CD4-positive, alpha-beta T cell (primary cell): ENCODE measurements around the gene MLN. TPM values are rescaled to one million over a fixed set of nuclear protein-coding genes. Genes with fewer than 3 reads are reported as not detected.

Source experiments
- ATAC-seq: fragments of 200-7000 bp; cut with Tn5 transposase; one replicate; pipeline ENCODE4 v1.10.0; 2022; ENCODE audit warnings: mild to moderate bottlenecking; ENCODE audit not compliant: poor library complexity
- CTCF ChIA-PET: fragments of 350-600 bp; sonication (Branson Sonifier 250); formaldehyde crosslinking; loops from one replicate; lab custom pipeline; 2021; ENCODE audit warnings: antibody characterized with exemption, inconsistent platforms; lab: Charles Lee
- POLR2A ChIA-PET: fragments of 350-600 bp; sonication (Branson Sonifier 250); formaldehyde crosslinking; loops from one replicate; lab custom pipeline; 2021; ENCODE audit warnings: antibody characterized with exemption, inconsistent platforms; lab: Charles Lee
- DNase-seq, 14 experiments: peaks; one replicate each; pipeline ENCODE4 v3.0.0-alpha.2; 2013 to 2020; ENCODE audit warnings: mixed read lengths in 2 of 14
- H3K27ac ChIP-seq, 2 donors: one replicate each; pipeline versions ENCODE4 v1.5.1 to v1.7.0; 2013; ENCODE audit warnings: low read length in 2 of 2, low read depth in 1 of 2, mild to moderate bottlenecking in 1 of 2
- H3K27me3 ChIP-seq, 2 experiments: 1 replicate in 1 of 2; 2 replicates in 1 of 2; pipeline versions ENCODE4 v1.6.1 to v1.7.0; 2013; ENCODE audit warnings: low read length in 2 of 2, control low read depth in 1 of 2, mild to moderate bottlenecking in 1 of 2, moderate library complexity in 1 of 2; ENCODE audit not compliant: insufficient read depth in 2 of 2, control insufficient read depth in 1 of 2
- H3K36me3 ChIP-seq: one replicate; pipeline ENCODE4 v1.6.1; 2013; ENCODE audit warnings: low read length, control low read depth; ENCODE audit not compliant: insufficient read depth
- H3K4me1 ChIP-seq: one replicate; pipeline ENCODE4 v1.6.1; 2013; ENCODE audit warnings: low read length, control low read depth; ENCODE audit not compliant: insufficient read depth
- H3K4me3 ChIP-seq: one replicate; pipeline ENCODE4 v1.5.1; 2013; ENCODE audit warnings: mild to moderate bottlenecking, low read length, moderate library complexity
- H3K9me3 ChIP-seq, 2 experiments: 1 replicate in 1 of 2; 2 replicates in 1 of 2; pipeline versions ENCODE4 v1.6.1 to v1.7.0; 2013; ENCODE audit warnings: low read length in 2 of 2, mild to moderate bottlenecking in 2 of 2, control low read depth in 1 of 2, moderate library complexity in 1 of 2; ENCODE audit not compliant: control insufficient read depth in 1 of 2, insufficient read depth in 1 of 2
- H3K27ac Mint-ChIP-seq: one replicate; pipeline ENCODE4 v1.8.0; 2020; ENCODE audit warnings: mixed read lengths
- H3K27me3 Mint-ChIP-seq: one replicate; pipeline ENCODE4 v1.8.0; 2021; ENCODE audit warnings: mixed read lengths
- H3K36me3 Mint-ChIP-seq: one replicate; pipeline ENCODE4 v1.8.0; 2021; ENCODE audit warnings: low read depth, mixed read lengths
- H3K4me1 Mint-ChIP-seq: one replicate; pipeline ENCODE4 v1.8.0; 2021; ENCODE audit warnings: low read depth, mixed read lengths
- H3K4me3 Mint-ChIP-seq: one replicate; pipeline ENCODE4 v1.8.0; 2020; ENCODE audit warnings: mild to moderate bottlenecking, mixed read lengths
- H3K9me3 Mint-ChIP-seq: one replicate; pipeline ENCODE4 v1.8.0; 2020; ENCODE audit warnings: mixed read lengths
- CTCF ChIP-seq: fragments of 200-600 bp; IDR thresholded peaks from one replicate; pipeline ENCODE4 v1.8.0; 2022; ENCODE audit warnings: antibody characterized with exemption, mild to moderate bottlenecking
- intact Hi-C, 2 experiments: fragments of 100-400 bp; cut with DNase I in 1 of 2; cut with micrococcal nuclease in 1 of 2; formaldehyde crosslinking; loops; one replicate each; pipeline versions ENCODE4 v1.15.1 to v1.9.0; 2023 to 2025; cut with DNase I, micrococcal nuclease
- total RNA-seq, 174 experiments: library from RNA in 2 of 174; stranded (reverse) in 2 of 174; gene quantifications; one replicate each; pipeline ENCODE4 v1.2.3 and lab custom pipeline; 2021 to 2026

MLN gene
- total RNA-seq, 2 experiments from 2014 or later: not detected

- DNase-seq: peak in 11 of 14 experiments; percentile 9 to 59 (median 36)
- Histone ChIP-seq H3K4me3 (no peak overlapping the region), H3K27me3 (no peaks in the 10 kb centered on the region), H3K9me3 (peaks cover 0 to under 1% of the 10 kb centered on the region in 2 experiments), H3K36me3 (no peaks in the 10 kb centered on the region), H3K27ac (no peak overlapping the region), H3K4me1 (no peaks in the 10 kb centered on the region)
- ATAC-seq: no peak
- CTCF ChIA-PET: interaction anchor here (1.1 kb wide), 1 partner anchor 9 kb away, joined by 5 read pairs; no protein-coding TSS in a partner anchor
- Mint-ChIP-seq H3K27me3 (no peaks in the 10 kb centered on the region), H3K36me3 (no peaks in the 10 kb centered on the region), H3K4me3 (no peak overlapping the region), H3K9me3 (no peaks in the 10 kb centered on the region), H3K27ac (no peak overlapping the region), H3K4me1 (no peaks in the 10 kb centered on the region)
- POLR2A ChIA-PET: no interaction called here
- peak; percentile 23 for TF ChIP-seq CTCF
- intact Hi-C loops: loop anchor here in 1 of 2 experiments (1.0 kb wide), 2 partner anchors 51 to 176 kb away; partner anchors contain the start of gene UQCC2
These were observed 41.7 kb downstream of the MLN start for GRCh38 chr6:33761922-33762629.

DNA sequence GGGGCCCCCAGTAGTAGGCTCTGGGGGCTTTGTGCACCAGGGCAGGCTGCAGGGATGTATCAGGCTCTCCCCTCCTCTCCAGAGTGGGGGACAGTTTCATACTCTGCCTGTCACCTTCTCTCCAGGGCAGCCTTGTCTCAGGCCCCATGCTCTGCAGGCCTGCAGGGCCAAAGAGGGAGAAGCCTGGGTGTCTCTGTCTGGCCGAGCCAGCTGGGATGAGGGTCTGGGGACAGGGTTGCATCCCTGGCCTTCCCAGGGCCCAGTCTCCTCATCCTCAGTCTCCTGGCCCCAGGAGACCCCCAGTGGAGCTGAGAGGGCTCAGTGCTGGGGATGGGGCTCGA lies 42.3 kb downstream of the MLN start:
- no peak for ATAC-seq
- H3K4me1 ChIP-seq: no peaks in the 10 kb centered on the region
- Mint-ChIP-seq H3K4me1 (no peaks in the 10 kb centered on the region), H3K4me3 (no peak overlapping the region), H3K27me3 (no peaks in the 10 kb centered on the region), H3K9me3 (no peaks in the 10 kb centered on the region), H3K36me3 (no peaks in the 10 kb centered on the region), H3K27ac (no peak overlapping the region)
- no peak overlapping the region for H3K27ac ChIP-seq
- DNase-seq: no peak
- POLR2A ChIA-PET: no interaction called here
- no peak overlapping the region for H3K4me3 ChIP-seq
- H3K9me3 ChIP-seq: no peaks in the 10 kb centered on the region
- H3K27me3 ChIP-seq: no peaks in the 10 kb centered on the region
- TF ChIP-seq CTCF: no peak
- intact Hi-C loops: no loop called here
- CTCF ChIA-PET: interaction anchor here (1.0 to 1.1 kb wide), 2 partner anchors 10 to 50 kb away, joined by 3 to 5 read pairs; partner anchors contain the start of gene UQCC2
- H3K36me3 ChIP-seq: no peaks in the 10 kb centered on the region

DNA sequence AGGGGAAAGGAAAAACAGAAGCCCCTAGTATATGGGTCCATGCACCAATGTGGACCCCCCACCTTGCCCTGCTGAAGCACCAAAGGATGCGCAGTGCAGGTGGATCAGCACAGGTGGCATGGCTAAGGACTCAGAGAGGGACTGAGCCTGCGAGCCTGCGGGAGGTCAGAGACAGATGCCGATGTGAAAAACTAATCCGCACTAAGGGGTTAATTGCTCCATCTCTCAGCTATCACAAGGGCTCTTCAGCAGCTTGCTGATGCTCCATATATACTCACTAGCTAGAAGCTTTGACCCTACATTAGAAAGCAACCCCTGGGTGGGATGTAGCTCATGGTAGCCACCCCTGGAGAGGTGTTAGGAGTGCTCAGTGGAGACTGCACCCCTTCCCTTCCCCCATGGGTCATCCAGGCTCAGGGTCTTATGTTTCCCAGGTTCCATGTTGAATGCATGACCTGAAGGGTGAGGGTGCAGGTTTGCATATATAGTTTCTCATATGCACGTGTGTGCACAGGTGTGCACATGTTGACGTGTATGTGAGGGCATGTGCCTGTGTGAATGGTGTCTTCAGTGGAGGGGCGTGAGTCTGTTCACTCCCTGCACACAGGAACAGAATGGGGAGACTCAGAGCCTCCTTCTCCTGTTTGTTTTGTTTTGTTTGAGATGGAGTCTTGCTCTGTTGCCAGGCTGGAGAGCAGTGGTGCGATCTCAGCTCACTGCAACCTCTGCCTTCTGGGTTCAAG lies 43.7 kb downstream of the MLN start:
- no peak overlapping the region for H3K27ac ChIP-seq
- Mint-ChIP-seq H3K4me3 (no peak overlapping the region), H3K27ac (no peak overlapping the region), H3K4me1 (no peaks in the 10 kb centered on the region), H3K36me3 (no peaks in the 10 kb centered on the region), H3K9me3 (no peaks in the 10 kb centered on the region), H3K27me3 (no peaks in the 10 kb centered on the region)
- no peak for TF ChIP-seq CTCF
- ATAC-seq: no peak
- DNase-seq: no peak
- intact Hi-C loops: no loop called here
- no peaks in the 10 kb centered on the region for H3K9me3 ChIP-seq
- CTCF ChIA-PET: no interaction called here
- H3K27me3 ChIP-seq: no peaks in the 10 kb centered on the region
- no peaks in the 10 kb centered on the region for H3K36me3 ChIP-seq
- POLR2A ChIA-PET: no interaction called here
- H3K4me3 ChIP-seq: no peak overlapping the region
- no peaks in the 10 kb centered on the region for H3K4me1 ChIP-seq
